Ovary (tissue), 3 donors: Measurements from ENCODE around the gene MYO1A.

ENCODE experiments used
- EP300 ChIP-seq: sonication (generic); formaldehyde crosslinking; IDR thresholded peaks from one replicate; pipeline ENCODE4 v1.6.1; 2017; ENCODE audit warnings: antibody characterized with exemption
- POLR2A ChIP-seq: fragments of 450-650 bp; IDR thresholded peaks from one replicate; pipeline ENCODE4 v1.6.1; 2017; ENCODE audit warnings: antibody characterized with exemption, mild to moderate bottlenecking, moderate library complexity
- TF ChIP-seq, protein P1 (sequence below), 3 donors: fragments of 450-650 bp in 2 of 3; fragments of 200-600 bp in 1 of 3; IDR thresholded peaks; one replicate each; pipeline versions ENCODE4 v1.5.1 to v1.8.0; 2016 to 2022; ENCODE audit warnings: antibody characterized with exemption in 3 of 3, mild to moderate bottlenecking in 1 of 3
- donor health status: DM: no; HTN: no; CAD: no.

DNA sequence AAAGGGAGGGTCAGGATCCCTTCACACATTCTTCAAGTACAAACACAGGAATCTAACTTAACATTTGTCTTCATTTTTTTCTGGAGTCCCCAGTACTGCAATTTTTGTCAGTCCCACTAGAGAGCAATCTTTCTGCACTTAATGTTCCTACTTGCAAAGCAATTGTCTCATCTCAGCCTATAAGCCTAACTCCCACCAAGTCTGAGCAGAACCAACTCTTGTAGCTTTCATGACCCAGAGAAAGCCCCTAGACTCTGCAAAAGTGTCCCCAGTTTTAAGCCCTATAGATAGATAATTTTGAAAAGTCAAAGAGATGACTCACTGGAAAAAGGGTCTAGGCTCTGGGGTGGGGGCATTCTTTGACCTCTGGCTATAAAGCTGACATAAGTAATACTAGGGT is 41.8 kb downstream of the MYO1A start:
- TF ChIP-seq EP300 (no peak), POLR2A (no peak)
- TF ChIP-seq, protein P1, sequence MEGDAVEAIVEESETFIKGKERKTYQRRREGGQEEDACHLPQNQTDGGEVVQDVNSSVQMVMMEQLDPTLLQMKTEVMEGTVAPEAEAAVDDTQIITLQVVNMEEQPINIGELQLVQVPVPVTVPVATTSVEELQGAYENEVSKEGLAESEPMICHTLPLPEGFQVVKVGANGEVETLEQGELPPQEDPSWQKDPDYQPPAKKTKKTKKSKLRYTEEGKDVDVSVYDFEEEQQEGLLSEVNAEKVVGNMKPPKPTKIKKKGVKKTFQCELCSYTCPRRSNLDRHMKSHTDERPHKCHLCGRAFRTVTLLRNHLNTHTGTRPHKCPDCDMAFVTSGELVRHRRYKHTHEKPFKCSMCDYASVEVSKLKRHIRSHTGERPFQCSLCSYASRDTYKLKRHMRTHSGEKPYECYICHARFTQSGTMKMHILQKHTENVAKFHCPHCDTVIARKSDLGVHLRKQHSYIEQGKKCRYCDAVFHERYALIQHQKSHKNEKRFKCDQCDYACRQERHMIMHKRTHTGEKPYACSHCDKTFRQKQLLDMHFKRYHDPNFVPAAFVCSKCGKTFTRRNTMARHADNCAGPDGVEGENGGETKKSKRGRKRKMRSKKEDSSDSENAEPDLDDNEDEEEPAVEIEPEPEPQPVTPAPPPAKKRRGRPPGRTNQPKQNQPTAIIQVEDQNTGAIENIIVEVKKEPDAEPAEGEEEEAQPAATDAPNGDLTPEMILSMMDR (IDR thresholded peaks at IDR 0.05), result no peak
